Jurkat, Clone E6-1 (cell line): Measurements from ENCODE around the gene POP5. TPM values are rescaled to one million over a fixed set of nuclear protein-coding genes. Genes with fewer than 3 reads are reported as not detected.
"Not testable (repeated sequence)": the region's sequence is repeated elsewhere in the genome, so short reads cannot be mapped to it uniquely, and the experiment has no call there.

Experiments used
- DNase-seq: peaks from one replicate; pipeline ENCODE4 v3.0.0-alpha.2; 2011; ENCODE audit warnings: low read depth, low spot score
- H3K4me3 ChIP-seq: 2 replicates; pipeline ENCODE4 v1.5.1; 2011; ENCODE audit warnings: mild to moderate bottlenecking, low read length, control low read depth, moderate library complexity
- polyA plus RNA-seq: library from polyadenylated mRNA; unstranded; fragments of >200 nt; gene quantifications from one replicate; pipeline ENCODE4 v1.2.1, GENCODE V29; 2012; ENCODE audit warnings: missing spikeins; ENCODE audit not compliant: insufficient read length, insufficient read depth

The POP5 gene
- 116 TPM for polyA plus RNA-seq

GRCh38 chr12:120580787-120581723 lies at the start of gene POP5:
POP5 (minus strand) TSS chr12:120581402; CDS start chr12:120581362, 40 bp downstream.
- peak within 1 kb of the TSS; percentile 97 for H3K4me3 ChIP-seq
- DNase-seq: peak; percentile 96

GRCh38 chr12:120630104-120630892 lies 49.1 kb upstream of the POP5 start:
- no peak overlapping the region for H3K4me3 ChIP-seq
- DNase-seq: no peak

GRCh38 chr12:120628919-120629318 lies 47.7 kb upstream of the POP5 start:
- no peak for DNase-seq

GRCh38 chr12:120625557-120626419 lies 44.6 kb upstream of the POP5 start:
- no peak for DNase-seq
- no peak overlapping the region for H3K4me3 ChIP-seq

More at GRCh38 chr12:120628919-120629318, 47.7 kb upstream of the POP5 start:
- no peak overlapping the region for H3K4me3 ChIP-seq

GRCh38 chr12:120620624-120621023 lies 39.4 kb upstream of the POP5 start:
- no peak for DNase-seq

GRCh38 chr12:120618954-120619615 lies 37.9 kb upstream of the POP5 start:
- DNase-seq: no peak
- H3K4me3 ChIP-seq: no peak overlapping the region

More at GRCh38 chr12:120620624-120621023, 39.4 kb upstream of the POP5 start:
- H3K4me3 ChIP-seq: no peak overlapping the region

- H3K4me3 ChIP-seq, DNase-seq: not testable (repeated sequence)
Measured at GRCh38 chr12:120617767-120618166, 36.6 kb upstream of the POP5 start.

- H3K4me3 ChIP-seq, DNase-seq: not testable (repeated sequence)
Measured at GRCh38 chr12:120617193-120617592, 36.0 kb upstream of the POP5 start.

GRCh38 chr12:120614848-120615247 lies 33.6 kb upstream of the POP5 start:
- no peak for DNase-seq
- no peak overlapping the region for H3K4me3 ChIP-seq

GRCh38 chr12:120611534-120611933 lies 30.3 kb upstream of the POP5 start:
- H3K4me3 ChIP-seq, DNase-seq: not testable (repeated sequence)

- no peak for DNase-seq
- no peak overlapping the region for H3K4me3 ChIP-seq
Measured at GRCh38 chr12:120610560-120610959, 29.4 kb upstream of the POP5 start.

- DNase-seq, H3K4me3 ChIP-seq: not testable (repeated sequence)
Measured at GRCh38 chr12:120602416-120602815, 21.2 kb upstream of the POP5 start.

- H3K4me3 ChIP-seq: no peak overlapping the region
- DNase-seq: no peak
Measured at GRCh38 chr12:120599672-120600552, 18.7 kb upstream of the POP5 start.

- DNase-seq: no peak
- no peak overlapping the region for H3K4me3 ChIP-seq
Measured at GRCh38 chr12:120598674-120599463, 17.7 kb upstream of the POP5 start.

- no peak for DNase-seq
- no peak overlapping the region for H3K4me3 ChIP-seq
Measured at GRCh38 chr12:120597861-120598260, 16.7 kb upstream of the POP5 start.

GRCh38 chr12:120596901-120597300 lies 15.7 kb upstream of the POP5 start:
- no peak for DNase-seq
- H3K4me3 ChIP-seq: no peak overlapping the region
